DMS153 treated with DMSO at 0.1 percent for 48 hours (cell line): ENCODE results near the gene DNAJC5G.
"Not testable (repeated sequence)": the region's sequence is repeated elsewhere in the genome, so short reads cannot be mapped to it uniquely, and the experiment has no call there.

Source experiments
- DNase-seq: peaks from one replicate; lab custom pipeline; 2025; ENCODE audit not compliant: unreplicated experiment; lab: John Stamatoyannopoulos, UW

Gene DNAJC5G

GRCh38 chr2:27307545-27308358, 32.5 kb downstream of the DNAJC5G start:
- no peak for DNase-seq

GRCh38 chr2:27308359-27308881, 33.2 kb downstream of the DNAJC5G start, which contains the start of gene UCN:
Gene UCN (minus strand): TSS chr2:27308445. CDS start chr2:27307895, 550 bp downstream.
- DNase-seq = no peak

- DNase-seq = no peak
These were observed 34.4 kb downstream of the DNAJC5G start for GRCh38 chr2:27309651-27310050.

- no peak for DNase-seq
These were observed 36.9 kb downstream of the DNAJC5G start for GRCh38 chr2:27312152-27312551.

- no peak for DNase-seq
These were observed 38.8 kb downstream of the DNAJC5G start for GRCh38 chr2:27313882-27314645.

GRCh38 chr2:27314709-27315108, 39.5 kb downstream of the DNAJC5G start:
- DNase-seq = no peak

GRCh38 chr2:27315122-27315521, 39.9 kb downstream of the DNAJC5G start:
- no peak for DNase-seq

GRCh38 chr2:27316655-27317412, 41.6 kb downstream of the DNAJC5G start:
- peak; percentile 63 for DNase-seq

GRCh38 chr2:27319839-27320238, 44.6 kb downstream of the DNAJC5G start:
- not testable (repeated sequence) for DNase-seq

GRCh38 chr2:27320958-27321543, 45.8 kb downstream of the DNAJC5G start:
- no peak for DNase-seq

- DNase-seq = no peak
These were observed 47.1 kb downstream of the DNAJC5G start for GRCh38 chr2:27322301-27322765.

GRCh38 chr2:27322766-27323595, 47.7 kb downstream of the DNAJC5G start, which contains the start of gene MPV17:
Gene MPV17 (minus strand): TSS chr2:27323097. CDS start chr2:27322517, 580 bp downstream.
- DNase-seq = peak; percentile 57

- DNase-seq = no peak
These were observed 48.5 kb downstream of the DNAJC5G start for GRCh38 chr2:27323596-27324285.

GRCh38 chr2:27324720-27325119, 49.5 kb downstream of the DNAJC5G start:
- no peak for DNase-seq
